HEK293T (cell line): ENCODE results near the gene SUMO2.
"Not testable (repeated sequence)": the region's sequence is repeated elsewhere in the genome, so short reads cannot be mapped to it uniquely, and the experiment has no call there.

ENCODE experiments used
- CTCF ChIA-PET: fragments of 350-600 bp; formaldehyde crosslinking; extraction: SDS; loops from one replicate; lab custom pipeline; 2021; ENCODE audit warnings: antibody characterized with exemption, inconsistent platforms; lab: Yijun Ruan, JAX
- POLR2A ChIA-PET: fragments of 350-600 bp; formaldehyde crosslinking; extraction: SDS; loops from one replicate; lab custom pipeline; 2020; ENCODE audit warnings: antibody characterized with exemption, inconsistent platforms; lab: Yijun Ruan, JAX
- DNase-seq: peaks from one replicate; pipeline ENCODE4 v3.0.0; 2012; ENCODE audit warnings: mixed read lengths; ENCODE audit errors: extremely low spot score
- ARNT ChIP-seq: fragments of 450-650 bp; IDR thresholded peaks from 2 replicates; pipeline ENCODE4 v1.6.1; 2017; ENCODE audit warnings: mild to moderate bottlenecking
- BHLHE40 ChIP-seq: fragments of 450-650 bp; IDR thresholded peaks from 2 replicates; pipeline ENCODE4 v1.6.1; 2016; ENCODE audit warnings: mild to moderate bottlenecking, moderate library complexity, borderline replicate concordance
- CTBP1 ChIP-seq: fragments of 450-650 bp; IDR thresholded peaks from 2 replicates; pipeline ENCODE4 v1.6.1; 2016; ENCODE audit warnings: borderline replicate concordance
- ELF4 ChIP-seq: fragments of 450-650 bp; IDR thresholded peaks from 2 replicates; pipeline ENCODE4 v1.6.1; 2017; ENCODE audit warnings: antibody characterized with exemption
- FOXA1 ChIP-seq: fragments of 450-650 bp; IDR thresholded peaks from 2 replicates; pipeline ENCODE4 v1.6.1; 2016; ENCODE audit warnings: mild to moderate bottlenecking
- FOXK2 ChIP-seq: fragments of 450-650 bp; IDR thresholded peaks from 2 replicates; pipeline ENCODE4 v1.6.1; 2016; ENCODE audit warnings: mild to moderate bottlenecking
- FOXM1 ChIP-seq: fragments of 450-650 bp; IDR thresholded peaks from 2 replicates; pipeline ENCODE4 v1.6.1; 2017; ENCODE audit warnings: mild to moderate bottlenecking, borderline replicate concordance
- HDGF ChIP-seq: fragments of 450-650 bp; IDR thresholded peaks from 2 replicates; pipeline ENCODE4 v1.6.1; 2017; ENCODE audit warnings: antibody characterized with exemption, borderline replicate concordance
- L3MBTL2 ChIP-seq: fragments of 450-650 bp; conservative IDR thresholded peaks from 2 replicates; pipeline ENCODE4 v1.6.1; 2016; ENCODE audit warnings: mild to moderate bottlenecking
- LEF1 ChIP-seq: fragments of 450-650 bp; IDR thresholded peaks from 2 replicates; pipeline ENCODE4 v1.6.1; 2017; ENCODE audit warnings: mild to moderate bottlenecking, borderline replicate concordance
- NFRKB ChIP-seq: fragments of 450-650 bp; IDR thresholded peaks from 2 replicates; pipeline ENCODE4 v1.6.1; 2016; ENCODE audit warnings: mild to moderate bottlenecking, moderate library complexity
- PKNOX1 ChIP-seq: fragments of 450-650 bp; IDR thresholded peaks from 2 replicates; pipeline ENCODE4 v1.6.1; 2016
- SP1 ChIP-seq: fragments of 450-650 bp; IDR thresholded peaks from 2 replicates; pipeline ENCODE4 v1.6.1; 2017
- SUZ12 ChIP-seq: fragments of 450-650 bp; IDR thresholded peaks from 2 replicates; pipeline ENCODE4 v1.6.1; 2016; ENCODE audit warnings: mild to moderate bottlenecking
- TARDBP ChIP-seq: fragments of 450-650 bp; IDR thresholded peaks from 2 replicates; pipeline ENCODE4 v1.6.1; 2016
- ZNF384 ChIP-seq: fragments of 450-650 bp; IDR thresholded peaks from 2 replicates; pipeline ENCODE4 v1.6.1; 2016

The SUMO2 gene

GRCh38 chr17:75159196-75160031, 23.3 kb downstream of the SUMO2 start:
- TF ChIP-seq SUZ12, result no peak
- TF ChIP-seq BHLHE40, result no peak
- TF ChIP-seq ELF4, result no peak
- TF ChIP-seq ARNT, result no peak
- no peak for TF ChIP-seq PKNOX1
- TF ChIP-seq L3MBTL2, result no peak
- no peak for TF ChIP-seq CTBP1
- TF ChIP-seq FOXK2, result no peak
- no peak for TF ChIP-seq LEF1
- no peak for TF ChIP-seq TARDBP
- no peak for TF ChIP-seq HDGF
- no peak for TF ChIP-seq FOXA1
- DNase-seq, result no peak
- CTCF ChIA-PET, result interaction anchor here (1.1 kb wide), 1 partner anchor 12 kb away, joined by 3 read pairs; no protein-coding TSS in a partner anchor
- POLR2A ChIA-PET, result interaction anchor here (0.6 to 1.3 kb wide), 2 partner anchors 28 to 86 kb away, joined by 3 read pairs; partner anchors contain the start of gene NT5C

- POLR2A ChIA-PET, DNase-seq, CTCF ChIA-PET: not testable (repeated sequence)
Observed at GRCh38 chr17:75158480-75158879, 24.3 kb downstream of the SUMO2 start.

GRCh38 chr17:75155191-75155601, 27.6 kb downstream of the SUMO2 start:
- TF ChIP-seq ZNF384 (no peak), FOXK2 (no peak), HDGF (no peak), BHLHE40 (no peak), FOXM1 (no peak), SUZ12 (no peak), LEF1 (no peak), ARNT (no peak), TARDBP (no peak), PKNOX1 (no peak), CTBP1 (no peak), NFRKB (no peak), SP1 (no peak), FOXA1 (no peak)
- no peak for DNase-seq
- POLR2A ChIA-PET, result interaction anchor here (0.7 to 2.4 kb wide), 14 partner anchors 8 to 50 kb away, joined by 3 to 15 read pairs (median 4); partner anchors contain the start of genes ARMC7, NT5C and SUMO2
- CTCF ChIA-PET, result interaction anchor here (0.7 kb wide), 1 partner anchor 10 kb away, joined by 4 read pairs; no protein-coding TSS in a partner anchor

- CTCF ChIA-PET, result interaction anchor here (0.6 to 0.7 kb wide), 3 partner anchors 9 to 599 kb away, joined by 3 to 4 read pairs (median 4); no protein-coding TSS in a partner anchor
- DNase-seq, result peak; percentile 99
- POLR2A ChIA-PET, result interaction anchor here (0.7 to 2.4 kb wide), 16 partner anchors 9 to 281 kb away, joined by 3 to 15 read pairs (median 4); partner anchors contain the start of genes ARMC7, FDXR, MIF4GD and NT5C
- no peak for TF ChIP-seq TARDBP
- TF ChIP-seq FOXM1, result peak; percentile 93
- 0 out of 2 replicates have a peak, but pooled peaks have one; percentile 60 for TF ChIP-seq LEF1
- TF ChIP-seq ZNF384, result no peak
- TF ChIP-seq SUZ12, result no peak
- TF ChIP-seq BHLHE40, result no peak
- peak; percentile 98 for TF ChIP-seq ELF4
- TF ChIP-seq HDGF, result no peak
- peak; percentile 68 for TF ChIP-seq L3MBTL2
- TF ChIP-seq PKNOX1, result peak; percentile 99
- no peak for TF ChIP-seq ARNT
Observed at GRCh38 chr17:75154195-75155106, 28.3 kb downstream of the SUMO2 start, which contains the start of gene JPT1. Gene JPT1 (minus strand): TSS chr17:75154512. CDS start chr17:75154397, 115 bp downstream.

- ChIA-PET POLR2A (interaction anchor here (1.1 to 2.4 kb wide), 6 partner anchors 9 to 281 kb away, joined by 3 to 10 read pairs (median 4); partner anchors contain the start of genes FDXR and SUMO2), CTCF (interaction anchor here (0.7 kb wide), 1 partner anchor 600 kb away, joined by 3 read pairs; no protein-coding TSS in a partner anchor)
- TF ChIP-seq LEF1, result no peak
- TF ChIP-seq PKNOX1, result no peak
- no peak for TF ChIP-seq FOXA1
- no peak for TF ChIP-seq ARNT
- TF ChIP-seq HDGF, result no peak
- TF ChIP-seq BHLHE40, result no peak
- TF ChIP-seq FOXK2, result no peak
- no peak for TF ChIP-seq L3MBTL2
- TF ChIP-seq TARDBP, result no peak
- DNase-seq, result no peak
Observed at GRCh38 chr17:75153780-75154194, 29.0 kb downstream of the SUMO2 start.
